Dendritic cell treated with granulocyte-macrophage colony-stimulating factor and Interleukin-4, amounts not matched to agents 40 ng/mL and 50 ng/mL, for 4 days (primary cell): Measurements from ENCODE around the gene C1orf74.
"Not testable (repeated sequence)": the region's sequence is repeated elsewhere in the genome, so short reads cannot be mapped to it uniquely, and the experiment has no call there.

Experiments
- H3K27ac Mint-ChIP-seq: one replicate; pipeline ENCODE4 v1.8.0; 2022; ENCODE audit warnings: mild to moderate bottlenecking, mixed read lengths
- H3K27me3 Mint-ChIP-seq: one replicate; pipeline ENCODE4 v1.8.0; 2022; ENCODE audit warnings: mild to moderate bottlenecking, mixed read lengths
- H3K36me3 Mint-ChIP-seq: one replicate; pipeline ENCODE4 v1.8.0; 2022; ENCODE audit warnings: low read depth, mixed read lengths
- H3K4me1 Mint-ChIP-seq: one replicate; pipeline ENCODE4 v1.8.0; 2022; ENCODE audit warnings: low read depth, mixed read lengths
- H3K4me3 Mint-ChIP-seq: one replicate; pipeline ENCODE4 v1.8.0; 2022; ENCODE audit warnings: mild to moderate bottlenecking, moderate library complexity, mixed read lengths
- H3K9me3 Mint-ChIP-seq: one replicate; pipeline ENCODE4 v1.8.0; 2022; ENCODE audit warnings: mixed read lengths
- intact Hi-C: fragments of 100-400 bp; cut with micrococcal nuclease; formaldehyde crosslinking; loops from one replicate; pipeline ENCODE4 v1.15.0; 2022

The C1orf74 gene

DNA sequence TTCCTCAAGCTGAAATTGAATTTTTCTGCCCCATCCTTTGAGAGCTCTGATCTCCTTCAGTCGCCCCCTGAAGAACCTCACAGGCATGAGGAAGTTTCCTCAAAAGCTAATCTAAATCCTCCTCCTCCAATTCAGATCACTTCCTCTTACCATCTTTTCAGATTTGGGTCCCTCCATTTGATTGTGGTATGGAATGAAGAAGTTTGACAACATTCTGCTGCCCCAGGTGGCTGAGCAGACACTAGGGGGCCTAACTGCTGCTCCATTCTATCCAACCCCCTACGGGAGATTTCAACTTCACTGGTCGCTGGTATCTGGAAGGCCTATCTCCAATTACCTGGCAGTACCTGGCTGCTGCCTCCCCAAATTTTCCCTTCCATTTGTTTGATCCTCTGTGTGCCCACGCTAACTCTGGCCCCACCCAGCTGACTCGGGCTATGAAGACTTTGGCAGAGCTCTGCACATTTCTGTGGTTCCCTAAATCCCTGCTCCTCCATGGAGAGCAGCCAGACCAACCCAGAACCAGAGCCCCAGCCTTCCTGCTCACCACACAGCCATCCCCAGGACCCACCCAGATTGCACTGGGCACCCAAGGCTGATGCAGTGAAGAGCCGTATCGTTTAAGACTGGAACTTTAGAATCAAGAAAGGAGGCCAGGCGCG, 13.8 kb upstream of the C1orf74 start:
- Mint-ChIP-seq H3K4me3 (no peak overlapping the region), H3K36me3 (no peaks in the 10 kb centered on the region), H3K27me3 (peaks cover 36% of the 10 kb centered on the region), H3K9me3 (no peaks in the 10 kb centered on the region), H3K27ac (peak overlapping the region; percentile 1), H3K4me1 (peaks cover 10% of the 10 kb centered on the region)
- intact Hi-C loops = no loop called here

DNA sequence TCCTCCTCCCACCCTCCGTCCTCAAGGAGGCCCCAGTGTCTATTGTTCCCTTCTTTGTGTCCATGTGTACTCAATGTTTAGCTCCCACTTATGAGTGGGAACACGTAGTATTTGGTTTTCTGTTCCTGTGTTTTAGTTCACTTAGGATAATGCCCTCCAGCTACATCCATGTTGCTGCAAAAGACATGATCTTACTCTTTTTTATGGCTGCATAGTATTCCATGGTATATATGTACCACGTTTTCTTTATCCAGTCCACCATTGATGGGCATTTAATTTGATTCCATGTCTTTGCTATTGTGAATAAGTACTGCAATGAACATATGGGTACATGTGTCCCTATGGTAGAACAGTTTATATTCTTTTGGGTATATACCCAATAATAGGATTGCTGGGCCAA, 9.4 kb upstream of the C1orf74 start:
- H3K27ac Mint-ChIP-seq, H3K4me3 Mint-ChIP-seq, H3K36me3 Mint-ChIP-seq, intact Hi-C loops, H3K9me3 Mint-ChIP-seq: not testable (repeated sequence)
- Mint-ChIP-seq H3K4me1 (peaks cover 10% of the 10 kb centered on the region), H3K27me3 (peaks cover 47% of the 10 kb centered on the region)

DNA sequence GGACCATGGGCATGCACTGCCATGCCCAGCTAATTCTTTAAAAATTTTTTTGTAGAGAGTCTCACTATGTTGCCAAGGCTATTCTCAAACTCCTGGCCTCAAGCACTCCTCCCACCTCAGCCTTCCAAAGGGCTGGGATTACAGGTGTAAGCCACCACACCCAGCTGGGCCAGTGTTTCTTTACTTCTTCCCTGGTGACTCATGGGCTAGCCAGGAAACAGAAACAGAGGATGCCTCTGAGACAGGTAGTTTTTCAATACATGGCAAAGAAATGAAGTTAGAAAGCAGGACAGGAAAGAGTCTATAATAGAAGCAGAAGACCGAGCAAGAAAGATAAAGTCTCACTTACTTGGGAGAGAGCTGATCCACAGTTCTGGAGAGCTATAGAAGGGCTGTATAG, 7.6 kb upstream of the C1orf74 start:
- no peak overlapping the region for H3K4me3 Mint-ChIP-seq
- no peaks in the 10 kb centered on the region for H3K4me1 Mint-ChIP-seq
- intact Hi-C loops = no loop called here
- H3K27me3 Mint-ChIP-seq = peaks cover 52% of the 10 kb centered on the region
- no peaks in the 10 kb centered on the region for H3K36me3 Mint-ChIP-seq
- H3K9me3 Mint-ChIP-seq = no peaks in the 10 kb centered on the region
- H3K27ac Mint-ChIP-seq = no peak overlapping the region

DNA sequence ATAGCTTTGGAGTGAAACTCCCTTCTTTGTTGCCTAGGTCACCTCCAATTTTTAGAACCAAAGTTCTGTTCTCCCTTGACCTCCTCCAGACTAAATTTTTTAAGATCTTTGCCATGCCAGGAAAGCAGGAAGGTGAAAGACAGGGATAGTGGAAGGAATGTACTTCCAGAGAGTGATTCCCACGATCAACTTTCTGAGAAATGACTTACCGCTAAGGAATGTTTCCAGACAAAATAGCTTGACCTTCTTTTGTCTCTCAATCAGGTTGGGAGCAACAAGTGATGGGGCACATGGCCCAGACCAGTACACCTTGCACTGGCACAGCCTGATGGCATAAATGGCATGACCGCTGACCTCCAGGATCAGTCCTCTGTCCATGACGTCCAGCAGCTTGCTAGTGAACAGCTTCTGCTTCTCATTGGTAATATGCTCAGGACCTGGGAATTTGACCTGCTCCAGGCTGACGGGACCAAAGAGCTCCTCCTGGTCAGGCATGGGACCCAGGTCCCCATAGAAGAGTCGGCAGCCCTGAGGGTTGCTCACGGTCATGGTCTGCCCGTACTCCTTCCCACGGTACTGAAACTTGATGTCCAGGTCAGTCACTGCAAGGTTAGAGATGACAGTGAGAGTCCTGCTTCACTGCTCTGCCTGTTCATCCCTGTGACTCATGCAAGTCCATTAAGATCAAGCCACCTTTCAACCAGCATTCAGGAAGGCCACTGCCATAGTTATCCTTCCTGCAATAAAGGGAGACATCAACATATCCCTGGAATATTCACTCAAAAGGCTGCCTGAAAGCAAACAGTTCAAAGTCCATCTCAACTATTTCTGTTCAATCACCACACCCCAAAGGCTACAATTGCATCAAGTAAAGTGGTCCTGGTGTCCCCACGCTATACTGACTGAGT, 6.2 kb upstream of the C1orf74 start:
- intact Hi-C loops = no loop called here
- H3K9me3 Mint-ChIP-seq = no peaks in the 10 kb centered on the region
- H3K4me3 Mint-ChIP-seq = no peak overlapping the region
- H3K4me1 Mint-ChIP-seq = no peaks in the 10 kb centered on the region
- H3K27me3 Mint-ChIP-seq = peaks cover 52% of the 10 kb centered on the region
- H3K27ac Mint-ChIP-seq = no peak overlapping the region
- no peaks in the 10 kb centered on the region for H3K36me3 Mint-ChIP-seq

DNA sequence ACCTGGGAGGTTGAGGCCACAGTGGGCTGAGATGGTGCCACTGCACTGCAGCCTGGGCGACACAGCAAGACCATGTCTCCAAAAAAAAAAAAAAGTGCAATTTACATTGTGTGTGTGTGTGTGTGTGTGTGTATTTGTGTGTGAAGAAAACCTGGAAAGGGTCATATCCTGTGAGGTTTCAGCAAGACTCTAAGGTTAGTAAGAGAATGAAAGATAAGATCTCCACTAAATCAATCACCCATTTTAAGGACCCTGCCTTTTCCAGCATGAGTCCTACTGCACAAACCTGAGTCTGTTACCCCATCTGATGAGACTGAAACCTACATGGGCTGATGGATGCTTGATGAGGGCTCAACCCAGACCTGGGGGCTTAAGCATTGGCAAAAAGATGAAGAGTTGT, 4.9 kb upstream of the C1orf74 start:
- Mint-ChIP-seq H3K9me3 (no peaks in the 10 kb centered on the region), H3K27ac (no peak overlapping the region), H3K36me3 (peaks cover 4% of the 10 kb centered on the region), H3K4me3 (no peak overlapping the region), H3K4me1 (peaks cover 7% of the 10 kb centered on the region), H3K27me3 (peaks cover 46% of the 10 kb centered on the region)
- intact Hi-C loops = no loop called here

DNA sequence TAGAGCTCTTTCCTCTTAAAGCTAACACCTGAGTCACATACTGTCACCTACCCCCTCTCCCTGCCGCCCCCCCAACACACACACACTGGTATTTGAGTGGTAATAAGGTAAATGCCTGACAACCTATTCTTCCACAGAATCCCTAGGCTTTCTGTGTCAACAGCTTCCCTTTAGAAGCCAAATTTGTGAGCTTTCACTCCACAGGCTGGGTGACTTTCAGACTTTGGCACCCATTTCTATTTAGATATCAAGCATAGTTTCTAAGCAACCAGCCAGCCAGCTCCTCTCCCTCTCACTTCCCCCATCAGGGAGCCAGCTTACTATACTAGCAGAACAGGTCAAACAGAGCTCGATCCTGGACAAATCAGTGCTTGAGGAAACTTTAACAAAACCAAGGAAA, 3.2 kb upstream of the C1orf74 start:
- H3K36me3 Mint-ChIP-seq = peaks cover 7% of the 10 kb centered on the region
- no peak overlapping the region for H3K4me3 Mint-ChIP-seq
- no peaks in the 10 kb centered on the region for H3K9me3 Mint-ChIP-seq
- peaks cover 37% of the 10 kb centered on the region for H3K27me3 Mint-ChIP-seq
- intact Hi-C loops = no loop called here
- H3K4me1 Mint-ChIP-seq = peaks cover 19% of the 10 kb centered on the region
- H3K27ac Mint-ChIP-seq = no peak overlapping the region

DNA sequence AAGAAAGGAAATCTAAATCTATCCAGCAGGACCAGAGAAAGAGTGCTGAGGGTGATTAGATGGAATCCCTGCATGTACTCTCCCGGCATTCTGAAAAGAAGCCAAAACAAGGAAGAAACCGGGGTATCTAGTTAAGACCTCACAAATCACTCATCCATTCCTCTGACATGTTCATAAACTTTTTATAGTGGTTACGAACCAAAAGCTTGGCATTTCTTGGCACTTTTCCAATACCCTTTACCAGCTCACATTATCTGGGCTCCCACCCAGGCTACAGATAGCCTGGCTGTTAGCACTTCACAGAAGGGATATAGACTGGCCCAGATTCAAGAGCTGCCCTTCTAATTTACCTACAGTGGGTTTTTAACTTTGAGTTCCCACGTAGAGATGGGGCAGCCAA, 1.8 kb upstream of the C1orf74 start:
- Mint-ChIP-seq H3K27ac (peak overlapping the region; percentile 55), H3K4me1 (peaks cover 19% of the 10 kb centered on the region), H3K27me3 (peaks cover 27% of the 10 kb centered on the region), H3K9me3 (no peaks in the 10 kb centered on the region), H3K4me3 (no peak overlapping the region), H3K36me3 (peaks cover 13% of the 10 kb centered on the region)
- intact Hi-C loops = no loop called here

DNA sequence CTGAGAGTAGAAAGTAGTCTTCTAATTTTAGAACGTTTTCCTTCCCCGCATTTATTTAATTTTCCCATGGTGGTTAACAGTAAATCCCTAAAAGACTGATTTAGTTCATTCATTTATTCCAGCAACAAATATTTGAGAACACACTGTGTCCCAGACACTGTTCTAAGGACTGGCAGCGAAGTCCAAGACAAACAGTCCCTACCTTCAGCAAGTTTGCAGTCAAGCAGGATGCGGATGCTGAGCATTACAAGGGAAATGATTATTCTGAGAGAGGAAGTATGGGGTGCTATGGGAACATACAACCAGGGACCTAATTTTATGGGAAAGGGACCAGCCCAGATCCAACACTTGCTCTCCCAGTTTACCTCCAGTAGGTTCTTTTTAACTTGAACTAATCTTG, 1.2 kb upstream of the C1orf74 start:
- H3K4me1 Mint-ChIP-seq = peaks cover 19% of the 10 kb centered on the region
- peaks cover 21% of the 10 kb centered on the region for H3K27me3 Mint-ChIP-seq
- peak overlapping the region; percentile 96 for H3K27ac Mint-ChIP-seq
- intact Hi-C loops = loop anchor here (2.0 kb wide), 1 partner anchor 41 kb away; the partner anchor contains the start of gene UTP25
- peaks cover 16% of the 10 kb centered on the region for H3K36me3 Mint-ChIP-seq
- no peaks in the 10 kb centered on the region for H3K9me3 Mint-ChIP-seq
- H3K4me3 Mint-ChIP-seq = no peak overlapping the region

DNA sequence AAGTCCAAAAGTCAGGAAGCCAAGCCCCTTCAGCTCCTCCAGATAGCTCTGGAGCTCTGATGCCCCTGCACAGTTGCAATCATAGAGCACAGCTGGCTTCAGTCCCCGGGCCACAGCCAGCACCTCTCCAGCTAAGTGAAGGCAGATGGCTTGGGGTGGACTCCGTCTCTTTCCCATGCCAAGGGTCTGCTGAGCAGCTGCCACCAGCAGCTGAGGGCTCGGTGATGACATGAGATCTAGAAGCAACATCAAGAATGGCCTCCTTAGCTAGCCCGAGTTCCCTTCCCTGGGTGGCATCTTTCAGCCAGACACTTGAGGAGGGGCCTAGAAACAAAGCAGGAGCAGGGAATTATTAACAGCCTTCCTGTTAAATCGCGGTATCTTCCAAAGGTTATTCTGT, 973 bp downstream of the C1orf74 start:
- H3K9me3 Mint-ChIP-seq = no peaks in the 10 kb centered on the region
- intact Hi-C loops = no loop called here
- peak overlapping the region; percentile 96 for H3K27ac Mint-ChIP-seq
- H3K4me1 Mint-ChIP-seq = peaks cover 19% of the 10 kb centered on the region
- no peak overlapping the region for H3K4me3 Mint-ChIP-seq
- H3K27me3 Mint-ChIP-seq = peaks cover 9% of the 10 kb centered on the region
- H3K36me3 Mint-ChIP-seq = peaks cover 38% of the 10 kb centered on the region

DNA sequence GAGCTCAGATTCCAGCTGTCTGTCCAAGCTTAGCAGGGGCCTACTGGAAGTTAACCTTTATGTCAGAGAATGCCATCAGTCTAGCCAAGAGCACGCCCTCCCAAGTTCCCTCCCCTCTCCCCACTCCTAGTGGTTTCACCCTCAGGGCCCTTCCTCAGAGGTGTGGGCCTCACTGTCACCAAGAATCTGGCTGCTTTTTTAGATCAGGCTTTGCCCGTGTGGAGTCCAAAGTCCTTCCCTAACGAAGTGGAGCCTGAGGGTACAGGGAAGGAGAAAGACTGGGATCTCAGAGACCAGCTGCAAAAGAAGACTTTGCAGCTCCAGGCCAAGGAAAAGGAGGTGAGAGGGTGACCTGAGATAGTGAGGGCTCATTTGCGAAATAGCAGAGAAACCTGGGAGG, 4.1 kb downstream of the C1orf74 start:
- Mint-ChIP-seq H3K4me3 (no peak overlapping the region), H3K27ac (no peak overlapping the region), H3K9me3 (no peaks in the 10 kb centered on the region), H3K36me3 (peaks cover 65% of the 10 kb centered on the region), H3K4me1 (peaks cover 31% of the 10 kb centered on the region), H3K27me3 (no peaks in the 10 kb centered on the region)
- intact Hi-C loops = no loop called here

DNA sequence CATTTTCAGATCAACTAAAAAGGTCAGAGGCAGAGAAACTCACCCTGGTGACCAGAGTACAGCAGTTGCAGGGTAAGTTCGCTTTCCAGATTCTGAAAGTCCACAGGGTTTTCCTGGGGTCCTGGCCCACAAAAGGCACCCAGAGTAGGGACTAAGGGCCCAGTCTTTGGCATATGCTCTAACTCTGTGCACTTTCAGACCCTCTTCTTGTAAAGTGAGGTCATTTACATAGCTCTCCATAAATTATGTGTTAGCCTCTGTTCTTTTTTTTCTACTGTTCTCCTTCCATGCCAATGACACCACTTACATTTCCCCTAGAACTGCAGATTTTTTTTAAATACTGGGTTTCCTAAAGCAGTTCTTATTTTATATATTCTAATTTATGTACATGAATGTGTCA, 6.3 kb downstream of the C1orf74 start:
- H3K4me1 Mint-ChIP-seq = peaks cover 35% of the 10 kb centered on the region
- H3K4me3 Mint-ChIP-seq = no peak overlapping the region
- no peak overlapping the region for H3K27ac Mint-ChIP-seq
- intact Hi-C loops = no loop called here
- H3K27me3 Mint-ChIP-seq = no peaks in the 10 kb centered on the region
- H3K9me3 Mint-ChIP-seq = no peaks in the 10 kb centered on the region
- peaks cover 68% of the 10 kb centered on the region for H3K36me3 Mint-ChIP-seq

DNA sequence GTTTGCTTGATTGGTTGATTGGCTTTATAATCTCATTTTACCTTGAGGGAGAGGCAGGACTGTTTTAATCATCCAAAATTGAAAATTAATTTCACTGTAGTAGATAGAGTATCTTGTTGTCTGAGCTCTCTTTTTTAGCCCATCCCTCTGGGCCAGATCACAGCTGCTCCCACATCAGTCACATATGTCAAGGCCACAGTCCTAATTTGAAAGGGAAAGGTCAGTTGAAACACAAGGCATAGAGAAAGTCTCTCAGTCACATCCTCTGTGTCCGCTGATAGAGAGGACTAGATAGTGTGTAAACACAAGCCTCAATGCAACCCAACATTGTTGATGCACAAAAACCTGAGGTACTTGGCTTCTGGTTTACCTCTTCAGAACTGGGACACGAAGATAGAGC, 6.8 kb downstream of the C1orf74 start:
- Mint-ChIP-seq H3K27ac (peak overlapping the region; percentile 54), H3K27me3 (no peaks in the 10 kb centered on the region), H3K9me3 (no peaks in the 10 kb centered on the region), H3K4me1 (peaks cover 38% of the 10 kb centered on the region), H3K4me3 (no peak overlapping the region), H3K36me3 (peaks cover 72% of the 10 kb centered on the region)
- intact Hi-C loops = no loop called here

DNA sequence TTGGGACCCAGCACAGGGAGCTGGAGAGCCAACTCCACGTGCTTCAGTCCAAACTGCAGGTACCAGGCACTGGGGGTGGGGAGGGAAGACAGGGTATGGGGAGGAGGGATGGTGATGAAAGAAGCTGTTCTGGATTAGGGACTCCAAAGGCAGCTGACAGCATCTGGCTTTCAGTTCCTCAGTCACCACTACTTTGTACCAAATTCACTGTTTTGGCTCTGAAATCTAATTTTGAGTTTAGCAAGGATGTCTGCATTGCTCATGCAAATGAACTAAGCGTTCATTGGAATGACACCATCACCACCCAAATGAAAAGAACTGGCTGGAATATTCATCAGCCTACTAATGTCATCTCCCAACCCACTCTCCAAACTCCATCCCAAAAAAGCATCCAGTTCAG, 8.7 kb downstream of the C1orf74 start:
- Mint-ChIP-seq H3K27ac (peak overlapping the region; percentile 74), H3K36me3 (peaks cover 63% of the 10 kb centered on the region), H3K4me1 (peaks cover 38% of the 10 kb centered on the region), H3K4me3 (no peak overlapping the region), H3K9me3 (no peaks in the 10 kb centered on the region), H3K27me3 (no peaks in the 10 kb centered on the region)
- intact Hi-C loops = no loop called here

DNA sequence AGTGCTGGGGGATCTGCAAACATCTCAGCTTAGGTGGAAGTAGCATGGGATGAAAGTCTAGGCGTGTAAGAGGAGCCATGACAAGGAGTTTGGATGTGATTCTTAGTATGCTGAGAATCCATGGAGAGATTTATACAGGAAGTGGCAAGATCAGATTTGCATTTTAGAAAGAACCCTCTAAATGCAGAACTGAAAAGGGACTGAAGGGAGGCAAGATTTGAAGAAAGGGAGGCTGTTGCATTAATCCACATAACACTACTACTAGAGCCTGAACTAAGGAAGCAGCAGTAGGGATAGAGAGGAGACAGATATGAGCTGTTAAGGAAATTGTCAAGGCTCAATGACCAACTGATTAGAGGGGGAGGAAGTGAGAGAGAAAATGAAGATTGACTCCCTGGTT, 9.8 kb downstream of the C1orf74 start:
- Mint-ChIP-seq H3K27ac (peak overlapping the region; percentile 74), H3K36me3 (peaks cover 53% of the 10 kb centered on the region), H3K9me3 (no peaks in the 10 kb centered on the region), H3K4me1 (peaks cover 38% of the 10 kb centered on the region), H3K27me3 (no peaks in the 10 kb centered on the region), H3K4me3 (no peak overlapping the region)
- intact Hi-C loops = no loop called here
